ENCODE measurements around the gene TVP23A. TPM values are rescaled to one million over a fixed set of nuclear protein-coding genes. Genes with fewer than 3 reads are reported as not detected.
A peak's percentile ranks its signal among the peaks of the same experiment; 100 is the strongest.

Gene TVP23A
- 4.5 TPM for polyA plus RNA-seq (ENCODE audit: insufficient read length)
- long read RNA-seq, donor 1, partial matches to known transcripts = 0 of 1 reads
- long read RNA-seq, donor 1, other reads (novel, unspliced or antisense) = 0 of 1 reads
- long read RNA-seq, donor 2 = 0 reads
- long read RNA-seq, donor 3 = 0 reads
- long read RNA-seq, donor 4 = 0 reads
- long read RNA-seq, donor 5 = 0 reads
- long read RNA-seq, donor 6 = 0 reads
- long read RNA-seq, donor 7 = 0 reads
- long read RNA-seq, donor 8 = 0 reads

DNA sequence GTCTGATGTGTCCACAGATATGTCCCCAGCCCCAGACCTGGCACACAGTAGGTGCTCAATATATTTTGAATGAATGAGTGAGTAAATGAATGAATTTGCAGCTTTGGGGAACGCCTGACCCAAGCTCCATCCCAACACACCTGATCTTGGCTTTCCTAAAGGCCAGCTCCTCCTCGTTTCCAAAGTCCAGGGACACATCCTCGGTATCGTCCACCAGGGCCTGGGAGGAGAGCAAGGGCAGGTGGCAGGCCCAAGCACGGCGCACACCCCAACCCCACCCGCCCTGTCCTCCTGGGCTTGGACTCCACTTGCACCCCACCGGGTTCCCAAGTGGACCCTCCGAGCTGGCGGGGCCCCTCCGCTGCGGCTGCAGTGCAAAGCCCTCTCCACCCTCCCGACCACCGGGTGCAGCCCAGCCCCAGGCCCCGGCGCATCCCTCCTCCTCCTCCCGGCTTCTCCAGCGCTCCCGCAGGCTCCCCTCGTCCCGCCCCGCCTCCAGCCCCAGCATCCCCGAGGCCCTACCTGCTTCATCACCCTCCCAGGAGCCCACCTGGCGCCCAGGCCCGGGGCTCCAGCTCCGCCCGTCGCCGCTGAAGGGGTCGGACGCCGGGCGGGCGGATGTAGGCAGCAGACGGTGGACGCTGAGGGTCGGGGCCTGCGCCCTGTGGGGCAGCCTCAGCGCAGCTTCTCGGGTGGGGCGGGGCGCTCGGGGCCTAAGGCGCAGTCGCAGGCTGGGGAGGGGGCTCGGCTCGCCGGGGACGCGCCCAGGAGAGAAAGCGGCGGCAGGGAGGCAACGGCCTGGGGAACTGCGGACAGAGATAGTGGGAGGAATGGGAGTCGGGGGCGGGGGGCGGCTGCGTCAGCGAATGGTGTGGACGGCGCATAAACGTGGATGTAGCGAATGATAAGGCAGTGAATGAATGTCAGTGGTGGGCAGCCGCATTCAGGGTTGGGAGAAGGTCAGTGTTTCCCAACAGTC is at the start of gene TVP23A:
TSS of gene TVP23A (minus strand) at position 832 of the 979 bp plus-strand sequence. CDS start at position 531, 301 bp downstream.
- peak; percentile 41 for DNase-seq

DNA sequence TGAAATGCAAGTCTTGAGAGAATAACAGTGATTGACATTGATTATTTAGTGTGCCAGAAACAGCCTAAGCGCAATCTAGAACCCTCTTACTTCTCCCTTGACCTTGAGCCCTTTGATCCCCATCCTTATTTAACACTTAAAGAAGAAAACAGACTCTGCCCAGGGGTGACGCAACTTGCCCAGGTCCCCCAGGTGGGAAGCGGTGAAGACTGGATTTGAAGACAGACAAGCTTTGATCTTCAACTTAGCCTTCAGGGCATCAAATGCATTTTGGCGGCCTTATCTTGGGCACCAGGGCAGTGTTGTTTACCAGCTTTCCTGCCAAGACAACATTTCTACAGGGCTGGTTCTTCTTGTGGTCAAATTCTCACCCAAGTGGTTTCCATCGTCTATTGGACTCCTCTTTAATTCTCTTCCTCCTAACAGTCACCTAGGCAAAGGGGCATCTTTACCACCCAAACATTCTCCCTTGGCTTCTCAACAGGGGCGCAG is 49.6 kb upstream of the TVP23A start:
- no peak for DNase-seq

DNA sequence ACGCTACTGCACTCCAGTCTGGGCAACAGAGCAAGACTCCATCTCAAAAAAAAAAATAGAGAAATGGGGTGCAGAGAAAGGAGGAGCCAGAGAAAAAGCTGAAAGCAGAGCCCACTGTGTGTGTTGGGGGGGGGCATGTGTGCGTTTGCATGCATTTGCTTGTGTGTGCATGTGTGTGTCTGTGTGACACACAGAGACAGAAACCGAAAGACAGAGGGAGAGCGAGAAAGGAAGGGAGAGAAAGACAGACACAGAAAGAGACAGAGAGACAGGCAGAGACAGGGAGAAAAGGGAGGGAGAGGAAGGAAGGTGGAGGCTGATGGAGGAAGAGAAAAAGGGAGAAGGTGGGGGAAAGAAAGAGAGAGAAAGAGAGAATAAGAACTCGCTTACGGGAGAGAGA is 48.6 kb upstream of the TVP23A start:
- no peak for DNase-seq

DNA sequence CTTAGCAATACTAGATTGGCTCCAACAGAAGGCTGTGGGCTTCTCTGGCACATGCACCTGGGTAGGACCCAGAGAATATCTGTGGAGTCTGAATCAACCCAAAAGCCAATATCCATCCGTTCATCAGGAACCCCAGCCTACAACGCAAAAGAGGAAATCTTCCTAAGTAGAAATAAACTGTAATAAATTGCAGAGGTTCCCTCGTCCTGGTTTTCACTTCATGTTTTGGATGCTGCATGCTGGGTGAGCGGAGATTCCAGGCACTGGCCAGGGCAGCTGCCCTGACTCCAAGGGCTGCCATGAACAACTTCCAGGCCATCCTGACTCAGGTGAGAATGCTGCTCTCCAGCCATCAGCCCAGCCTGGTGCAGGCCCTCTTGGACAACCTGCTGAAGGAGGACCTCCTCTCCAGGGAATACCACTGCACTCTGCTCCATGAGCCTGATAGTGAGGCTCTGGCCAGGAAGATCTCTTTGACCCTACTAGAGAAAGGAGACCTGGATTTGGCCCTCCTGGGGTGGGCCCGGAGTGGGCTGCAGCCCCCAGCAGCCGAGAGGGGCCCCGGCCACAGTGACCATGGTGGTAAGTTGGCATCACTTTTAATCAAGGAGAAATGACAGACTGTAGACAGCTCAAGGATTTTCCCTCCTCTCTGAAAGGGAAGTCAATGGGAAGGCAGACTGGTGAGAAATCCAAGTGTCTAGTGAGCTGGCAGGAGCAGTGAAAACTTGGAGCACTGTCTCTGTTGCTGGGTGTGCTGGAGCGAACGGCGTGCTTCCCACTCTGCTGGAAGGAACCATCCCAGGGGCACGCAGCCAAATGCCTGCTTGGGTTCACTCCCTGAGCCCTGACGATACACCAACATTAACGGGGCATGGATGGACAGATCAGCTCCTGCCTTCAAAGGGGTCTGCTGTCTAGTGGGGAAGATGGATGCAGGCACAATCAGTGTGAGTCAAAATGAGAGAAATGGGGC is 47.7 kb upstream of the TVP23A start:
- DNase-seq = no peak

DNA sequence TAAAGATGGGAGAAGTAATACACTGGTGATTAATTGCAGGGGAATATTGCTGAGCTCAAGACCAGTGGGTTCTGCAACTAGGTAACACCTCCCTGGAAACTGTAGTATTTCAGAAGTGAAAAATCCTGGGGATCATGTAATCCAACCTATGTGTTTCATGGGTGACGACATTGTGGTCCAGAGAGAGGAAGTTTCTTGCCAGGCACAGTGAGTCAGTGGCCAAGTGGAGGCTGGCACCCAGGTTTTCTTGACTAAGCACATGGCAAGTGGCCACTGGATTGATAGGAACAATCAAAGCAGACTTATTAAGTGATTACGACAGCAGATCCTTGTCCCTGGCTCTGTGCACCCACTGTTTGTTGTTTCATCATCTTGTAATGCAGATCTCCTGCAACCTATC is 43.8 kb upstream of the TVP23A start:
- no peak for DNase-seq

DNA sequence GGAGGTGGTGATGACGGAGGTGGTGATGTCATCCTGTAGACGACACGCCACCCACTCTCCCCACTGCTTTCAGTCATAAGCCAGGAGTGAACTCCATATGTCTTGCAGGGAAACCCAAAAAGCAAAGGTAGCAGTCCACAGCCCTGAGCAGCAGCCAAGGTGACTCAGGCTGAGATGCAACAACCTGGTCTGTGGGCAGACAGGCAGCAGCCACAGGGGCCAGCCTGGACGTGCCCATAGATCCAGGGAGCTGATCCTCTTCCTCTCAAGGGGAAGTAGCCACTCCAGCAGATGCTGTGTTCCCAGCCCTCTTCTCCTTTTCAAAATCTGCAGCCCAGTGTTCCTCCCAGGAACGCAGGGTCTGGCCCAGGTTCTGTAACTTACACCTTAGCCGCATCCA is 41.1 kb upstream of the TVP23A start:
- DNase-seq = no peak

DNA sequence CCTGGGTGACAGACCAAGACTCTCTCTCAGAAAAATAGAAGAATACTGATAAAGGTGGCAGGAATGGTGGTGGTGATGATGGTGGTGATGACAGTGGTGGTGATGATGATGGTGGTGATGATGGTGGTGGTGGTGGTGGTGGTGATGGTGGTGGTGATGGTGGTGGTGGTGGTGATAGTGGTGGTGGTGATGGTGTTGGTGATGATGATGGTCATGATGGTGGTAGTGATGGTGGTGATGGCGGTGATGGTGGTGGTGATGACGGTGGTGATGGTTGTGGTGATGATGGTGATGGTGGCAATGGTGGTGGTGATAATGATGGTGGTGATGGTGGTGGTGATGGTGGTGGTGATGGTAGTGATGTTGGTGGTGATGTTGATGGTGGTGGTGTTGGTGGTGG is 40.4 kb upstream of the TVP23A start:
- DNase-seq = no peak

DNA sequence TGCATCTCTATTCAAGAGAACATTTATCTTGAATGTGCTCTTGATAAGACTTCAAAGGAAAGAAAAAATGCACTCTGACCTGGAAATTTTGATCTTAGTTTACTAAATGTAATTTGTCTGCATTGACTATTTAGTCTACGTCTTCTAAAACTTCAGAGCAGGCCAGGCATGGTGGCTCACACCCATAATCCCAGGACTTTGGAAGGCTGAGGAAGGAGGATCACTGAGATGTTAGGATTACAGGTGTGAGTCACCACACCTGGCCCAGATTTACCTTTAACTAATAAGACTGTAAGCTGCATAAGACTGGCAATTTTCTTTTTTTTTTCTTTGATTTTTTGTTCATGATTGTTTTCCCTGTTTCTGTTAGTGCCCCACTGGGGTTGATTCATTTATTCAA is 39.6 kb upstream of the TVP23A start:
- no peak for DNase-seq

DNA sequence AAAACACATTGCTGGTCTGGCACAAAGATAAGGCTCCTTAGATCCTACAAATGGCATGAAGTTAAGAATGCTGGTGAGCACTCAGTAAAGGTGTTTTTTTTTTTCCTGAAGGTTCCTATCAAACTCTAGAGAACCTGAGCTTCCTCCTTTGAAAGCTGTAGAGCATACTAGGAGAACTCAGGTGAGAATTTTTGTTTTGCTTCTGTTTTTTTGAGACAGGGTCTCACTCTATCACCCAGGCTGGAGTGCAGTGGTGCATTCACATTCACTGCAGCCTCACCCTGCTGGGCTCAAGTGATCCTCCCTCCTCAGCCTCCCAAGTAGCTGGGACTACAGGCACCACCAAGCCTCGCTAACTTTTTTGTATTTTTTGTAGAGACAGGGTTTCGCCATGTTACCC is 37.4 kb upstream of the TVP23A start:
- DNase-seq = no peak

DNA sequence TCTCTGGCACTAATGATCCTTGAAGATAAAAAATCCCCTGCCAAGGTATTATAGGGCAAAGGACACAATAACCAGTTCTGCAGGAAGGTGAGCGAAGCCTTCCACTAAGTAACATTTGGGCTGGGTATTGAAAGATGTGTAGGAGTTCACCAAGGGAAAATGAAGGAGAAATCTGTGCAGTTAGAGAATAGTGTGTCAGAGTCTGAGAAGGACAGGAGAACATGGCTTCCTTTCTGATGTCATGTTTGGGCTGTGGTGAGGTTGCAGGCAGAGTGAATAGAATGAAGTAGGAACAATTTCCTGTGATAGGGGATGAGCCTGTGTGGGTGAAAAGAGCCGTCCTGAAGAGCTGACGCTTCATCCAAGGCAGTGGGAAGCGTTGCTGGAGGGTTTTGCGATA is 34.4 kb upstream of the TVP23A start:
- DNase-seq = no peak

DNA sequence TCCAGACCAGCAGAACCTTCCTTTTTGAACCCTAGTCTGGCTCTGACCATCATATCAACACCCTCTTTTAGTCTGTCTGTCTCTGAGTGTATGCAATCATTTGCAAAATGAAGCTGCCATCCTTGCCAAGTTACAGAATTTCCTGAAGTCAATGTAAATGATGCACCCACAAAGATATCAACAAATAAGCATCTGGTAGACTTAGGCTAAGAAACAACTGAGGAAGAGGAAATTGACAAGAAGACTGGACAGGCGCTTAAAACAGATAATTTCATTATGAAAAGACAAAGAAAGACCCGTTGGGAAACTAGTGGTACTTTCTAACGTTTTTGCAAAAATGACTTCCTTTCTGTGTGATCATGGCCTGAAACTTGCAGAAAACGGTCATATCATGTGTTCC is 33.7 kb upstream of the TVP23A start:
- no peak for DNase-seq

DNA sequence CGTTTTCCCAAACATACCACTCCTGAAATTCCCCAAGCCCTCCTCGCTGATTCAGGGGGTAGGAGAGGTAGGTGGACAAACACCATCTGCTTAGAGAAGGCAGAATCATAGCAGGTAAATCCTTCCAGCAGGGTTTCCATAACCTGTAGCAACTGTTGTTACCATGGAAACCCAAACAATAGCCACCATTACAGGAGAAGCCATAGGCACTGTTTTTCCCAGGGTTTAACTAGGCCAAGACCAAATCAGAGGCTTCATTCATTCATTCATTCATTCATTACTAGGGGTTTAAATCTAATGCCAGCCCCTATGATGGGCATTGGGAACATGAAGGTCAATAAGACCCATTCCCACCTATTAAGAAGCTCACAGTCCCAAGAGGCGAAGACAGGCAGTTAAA is 32.9 kb upstream of the TVP23A start:
- no peak for DNase-seq

DNA sequence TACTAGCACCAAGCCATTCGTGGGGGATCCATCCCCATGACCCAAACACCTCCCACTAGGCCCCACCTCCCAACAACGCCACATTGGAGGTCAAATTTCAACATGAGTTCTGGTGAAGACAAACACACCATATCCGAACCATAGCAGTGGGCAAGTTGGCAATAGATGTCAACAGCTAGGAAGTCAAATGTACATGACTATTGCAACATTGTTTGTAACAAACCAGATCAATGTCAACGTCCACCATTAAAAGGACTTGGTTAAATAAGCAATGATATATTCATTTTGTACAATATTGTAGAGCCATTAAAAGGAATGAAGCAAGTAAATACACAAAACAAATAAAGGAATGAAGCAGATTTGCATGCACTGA is 31.9 kb upstream of the TVP23A start:
- DNase-seq = no peak

DNA sequence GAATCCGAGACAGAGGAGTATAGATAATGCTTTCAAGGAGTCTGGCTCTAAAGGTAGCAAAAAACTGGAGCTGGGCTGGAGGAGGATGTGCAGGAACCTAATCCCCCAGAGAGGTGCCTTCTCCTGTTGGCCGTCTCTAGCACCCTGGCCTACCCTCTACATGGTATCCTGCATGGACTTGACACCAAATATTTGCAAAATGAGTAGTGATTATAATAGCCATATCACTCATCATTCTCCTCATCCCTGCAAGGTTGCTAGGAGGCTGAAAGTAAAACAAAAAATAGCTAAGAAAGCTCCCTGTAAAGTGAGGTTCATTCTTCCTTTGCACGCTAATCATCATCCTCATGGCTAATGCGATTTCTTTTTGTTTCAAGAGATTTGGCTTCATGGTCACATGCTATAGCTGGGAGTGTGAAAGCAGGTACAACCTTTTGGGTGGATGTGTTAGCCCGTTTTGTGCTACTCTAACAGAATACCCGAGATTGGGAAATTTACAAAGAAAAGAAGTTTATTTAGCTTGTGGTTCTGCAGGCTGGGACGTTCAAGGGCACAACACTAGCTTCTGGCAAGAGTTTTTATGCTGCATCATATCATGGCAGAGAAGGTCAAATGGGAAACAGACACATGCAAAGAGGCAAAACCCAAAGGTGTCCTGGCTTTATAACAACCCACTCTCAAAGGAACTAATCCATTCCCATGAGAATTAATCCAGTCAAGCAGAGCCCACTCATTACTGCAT is 31.3 kb upstream of the TVP23A start:
- DNase-seq = no peak

DNA sequence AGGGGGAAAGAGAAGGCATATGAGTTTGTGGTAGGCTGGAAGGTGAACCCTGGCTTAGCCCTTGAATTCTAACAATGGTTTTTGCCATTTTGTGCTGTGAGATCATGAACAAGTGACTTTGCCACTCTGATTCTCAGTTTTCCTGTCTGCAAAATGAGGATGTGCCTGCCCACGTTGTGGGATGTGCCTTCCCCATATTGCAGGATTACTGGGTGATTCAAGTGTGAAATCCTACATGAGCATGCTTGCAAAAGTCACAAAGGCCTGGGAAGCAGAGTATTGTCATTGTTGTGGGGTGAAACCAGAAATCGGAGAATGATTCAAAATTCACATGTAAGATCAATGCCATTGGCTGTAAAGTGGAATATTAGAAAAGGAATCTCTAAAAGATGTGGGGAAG is 28.6 kb upstream of the TVP23A start:
- no peak for DNase-seq

DNA sequence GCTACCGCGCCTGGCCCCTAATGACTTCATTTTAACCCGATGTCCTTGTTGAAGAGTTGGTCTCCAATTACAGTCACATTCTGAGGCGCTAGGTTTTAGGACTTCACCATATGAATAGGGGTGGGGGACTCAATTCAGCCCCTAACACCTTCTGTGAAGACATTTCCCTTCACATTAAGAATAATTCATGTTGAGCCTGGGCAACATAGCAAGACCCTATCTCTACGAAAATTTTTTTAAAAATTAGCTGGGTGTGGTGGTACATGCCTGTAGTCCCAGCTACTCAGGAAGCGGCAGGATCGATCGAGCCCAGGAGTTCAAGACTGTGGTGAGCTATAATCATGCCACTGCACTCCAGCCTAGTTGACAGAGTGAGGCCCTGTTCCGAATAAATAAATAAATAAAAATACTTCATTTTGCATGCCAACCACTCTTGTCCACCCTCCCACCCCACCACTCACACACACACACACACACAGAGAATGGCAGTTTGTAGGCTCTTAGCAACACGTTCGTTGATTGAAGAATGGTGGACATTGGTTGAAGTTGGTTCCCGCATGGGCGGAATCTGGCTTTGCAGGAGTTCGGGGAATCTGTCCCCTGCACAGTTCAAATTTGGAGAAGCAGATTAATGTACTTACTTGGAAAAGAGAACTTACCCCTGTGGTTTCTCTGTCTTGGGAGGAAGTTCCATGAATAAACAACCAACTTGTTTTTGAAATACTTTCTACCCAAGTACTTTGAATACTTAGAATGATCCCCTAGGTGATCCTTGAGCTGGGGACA is 27.8 kb upstream of the TVP23A start:
- DNase-seq = no peak

DNA sequence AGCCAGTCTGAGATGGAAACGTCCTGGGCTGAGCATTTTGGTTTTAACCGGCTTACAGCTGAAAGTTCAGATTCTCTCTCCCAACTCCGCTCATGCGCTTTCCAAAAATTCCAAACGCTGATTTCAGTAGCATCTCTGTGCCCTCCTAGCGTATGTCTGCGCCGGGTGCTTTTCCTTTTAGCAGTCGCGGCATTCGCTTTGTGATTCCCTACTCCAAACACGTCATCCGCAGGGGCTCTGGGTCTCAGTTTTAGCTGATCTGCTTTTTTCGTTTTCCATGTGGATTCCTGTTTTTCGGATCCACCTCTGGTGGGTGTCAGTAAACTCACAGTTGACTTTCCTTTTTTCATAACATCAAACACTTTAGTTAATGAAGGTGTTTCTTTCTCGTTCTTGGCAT is 22.1 kb upstream of the TVP23A start:
- no peak for DNase-seq

DNA sequence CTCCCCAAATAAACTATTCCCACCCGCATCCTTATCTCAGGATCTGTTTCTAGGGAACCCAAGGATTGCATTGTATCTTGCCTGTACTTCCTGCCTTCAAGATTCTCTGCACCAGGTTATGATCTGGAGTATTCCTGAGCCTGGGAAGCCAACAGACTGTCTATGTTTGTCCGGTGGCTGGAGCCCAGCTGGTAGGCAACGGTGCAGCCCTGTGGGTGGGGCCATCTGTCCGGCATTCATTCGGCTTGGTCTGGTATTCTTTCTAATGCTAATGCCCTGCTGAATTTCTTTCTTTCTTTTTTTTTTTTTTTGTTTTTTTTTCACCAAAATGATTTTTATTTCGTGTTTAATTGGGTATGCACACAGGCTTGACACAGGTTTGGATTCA is 20.7 kb upstream of the TVP23A start:
- DNase-seq = no peak

DNA sequence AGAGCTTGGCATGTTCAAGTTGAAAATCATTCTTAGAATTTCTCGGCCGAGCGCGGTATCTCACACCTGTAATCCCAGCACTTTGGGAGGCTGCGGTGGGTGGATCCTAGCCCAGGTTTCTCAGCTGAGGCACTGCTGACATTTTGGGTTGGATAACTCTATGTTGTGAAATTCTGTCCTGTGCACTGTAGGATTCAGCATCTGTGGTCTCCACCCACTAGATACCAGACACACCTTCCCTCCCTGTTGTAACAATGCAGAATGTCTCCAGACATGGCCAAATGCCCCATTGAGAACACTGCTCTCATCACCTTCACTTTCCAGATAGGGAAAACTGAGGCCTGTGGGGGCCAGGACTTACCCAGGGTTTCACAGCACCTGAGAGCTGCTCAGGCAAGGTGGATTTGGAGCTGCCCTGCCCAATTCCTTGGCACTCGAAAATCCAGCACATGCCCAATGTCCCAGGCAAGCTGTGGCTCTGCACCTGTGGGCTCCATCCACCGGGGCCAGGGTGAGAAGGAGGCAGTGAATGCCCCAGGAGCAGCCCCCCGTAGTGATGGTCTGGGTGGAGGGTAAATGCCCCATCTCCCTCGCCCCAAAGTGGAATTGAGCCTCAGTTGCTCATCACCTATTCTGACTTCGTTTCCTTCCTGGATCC is 20.2 kb upstream of the TVP23A start:
- DNase-seq = no peak

Data from left kidney (tissue), 8 donors.